H1 (cell line): Measurements from ENCODE around the gene USP43. TPM values are rescaled to one million over a fixed set of nuclear protein-coding genes. Genes with fewer than 3 reads are reported as not detected.

Experiments
- CTCF ChIA-PET: fragments of 300-600 bp; sonication (Branson Sonifier 250); formaldehyde crosslinking; loops from one replicate; lab custom pipeline; 2021; ENCODE audit not compliant: partially characterized antibody; lab: Charles Lee
- POLR2A ChIA-PET: fragments of 300-600 bp; sonication (Branson Sonifier 250); formaldehyde crosslinking; loops from one replicate; lab custom pipeline; 2021; ENCODE audit warnings: inconsistent platforms; ENCODE audit not compliant: partially characterized antibody; lab: Charles Lee
- DNase-seq, 2 experiments: peaks; one replicate each; pipeline versions ENCODE4 v3.0.0 to v3.0.0-alpha.2; 2010 to 2022; ENCODE audit warnings: low spot score in 2 of 2, low read depth in 1 of 2, mixed read lengths in 1 of 2
- FAIRE-seq: peaks from 2 replicates; lab custom pipeline; 2011; peaks lifted over from hg19 to GRCh38; lab: Jason Lieb, UNC
- H2AFZ ChIP-seq: 2 replicates; pipeline ENCODE4 v1.8.1; 2012; ENCODE audit warnings: low read length, inconsistent platforms
- H2AK5ac ChIP-seq: 2 replicates; pipeline ENCODE4 v1.6.1; 2013; ENCODE audit warnings: low read depth, low read length
- H2BK120ac ChIP-seq: replicated peaks from 2 replicates; pipeline ENCODE3; 2013; ENCODE audit warnings: low read depth, low read length, inconsistent platforms
- H2BK12ac ChIP-seq: 2 replicates; pipeline ENCODE4 v1.6.1; 2013; ENCODE audit warnings: low read depth, low read length
- H2BK15ac ChIP-seq: 2 replicates; pipeline ENCODE4 v1.6.1; 2013; ENCODE audit warnings: low read length
- H2BK20ac ChIP-seq: 2 replicates; pipeline ENCODE4 v1.6.1; 2013; ENCODE audit warnings: low read length
- H2BK5ac ChIP-seq: 2 replicates; pipeline ENCODE4 v1.6.1; 2013; ENCODE audit warnings: low read depth, low read length
- H3K14ac ChIP-seq: 2 replicates; pipeline ENCODE4 v1.6.1; 2013; ENCODE audit warnings: inconsistent platforms; ENCODE audit not compliant: insufficient read length
- H3K18ac ChIP-seq: 2 replicates; pipeline ENCODE4 v1.6.1; 2013; ENCODE audit warnings: low read length; ENCODE audit errors: extremely low read depth
- H3K23ac ChIP-seq: 2 replicates; pipeline ENCODE4 v1.6.1; 2013; ENCODE audit warnings: inconsistent platforms; ENCODE audit not compliant: insufficient read length
- H3K23me2 ChIP-seq: 2 replicates; pipeline ENCODE4 v1.6.1; 2013; ENCODE audit warnings: low read depth, low read length
- H3K27ac ChIP-seq: 2 replicates; pipeline ENCODE4 v1.6.1; 2011; ENCODE audit warnings: low read depth, low read length, inconsistent platforms
- H3K27me3 ChIP-seq, 4 experiments: replicated peaks in 1 of 4; 1 replicate in 1 of 4; 2 replicates in 3 of 4; pipeline versions ENCODE4 v1.6.1 to v1.8.1; 2011 to 2013; ENCODE audit warnings: low read length in 3 of 4, mild to moderate bottlenecking in 3 of 4, inconsistent platforms in 2 of 4, mixed read lengths in 2 of 4, moderate library complexity in 1 of 4; ENCODE audit not compliant: control insufficient read depth in 3 of 4, insufficient read depth in 3 of 4; ENCODE audit errors: extremely low read depth in 1 of 4
- H3K36me3 ChIP-seq, 4 experiments: 2 replicates each; pipeline versions ENCODE4 v1.6.1 to v1.8.1; 2011 to 2013; ENCODE audit warnings: mild to moderate bottlenecking in 4 of 4, low read length in 3 of 4, moderate library complexity in 2 of 4, control low read depth in 1 of 4, inconsistent platforms in 1 of 4; ENCODE audit not compliant: insufficient read depth in 4 of 4, control insufficient read depth in 2 of 4
- H3K4ac ChIP-seq: replicated peaks from 2 replicates; pipeline ENCODE3; 2013; ENCODE audit warnings: low read length, low read depth, mixed read lengths, inconsistent platforms; ENCODE audit not compliant: insufficient read length
- H3K4me1 ChIP-seq, 4 experiments: replicated peaks in 1 of 4; 1 replicate in 1 of 4; 2 replicates in 3 of 4; pipeline versions ENCODE4 v1.6.1 to v1.8.1; 2011 to 2013; ENCODE audit warnings: low read length in 3 of 4, inconsistent platforms in 2 of 4, mixed read lengths in 1 of 4; ENCODE audit not compliant: insufficient read depth in 4 of 4, control insufficient read depth in 3 of 4
- H3K4me2 ChIP-seq, 2 experiments: 2 replicates each; pipeline versions ENCODE4 v1.6.1 to v1.8.1; 2011 to 2013; ENCODE audit warnings: low read depth in 2 of 2, low read length in 2 of 2, control low read depth in 1 of 2, inconsistent platforms in 1 of 2, mild to moderate bottlenecking in 1 of 2; ENCODE audit not compliant: insufficient read depth in 1 of 2
- H3K4me3 ChIP-seq, 4 experiments: fragments of 200-600, 300-600 bp in 1 of 4; sonication (generic), shearing (Covaris generic), sonication (Bioruptor Twin) in 1 of 4; 2 replicates each; pipeline versions ENCODE4 v1.5.1 to v1.8.1; 2011 to 2016; ENCODE audit warnings: low read length in 4 of 4, low read depth in 3 of 4, control low read depth in 2 of 4, inconsistent platforms in 2 of 4, mild to moderate bottlenecking in 2 of 4, mixed read lengths in 1 of 4, moderate library complexity in 1 of 4; ENCODE audit not compliant: insufficient read depth in 2 of 4; ENCODE audit errors: extremely low read depth in 1 of 4
- H3K56ac ChIP-seq: replicated peaks from 2 replicates; pipeline ENCODE3; 2013; ENCODE audit warnings: low read depth, mild to moderate bottlenecking, mixed read lengths, low read length, inconsistent platforms; ENCODE audit not compliant: insufficient read length
- H3K79me1 ChIP-seq: 2 replicates; pipeline ENCODE4 v1.6.1; 2013; ENCODE audit warnings: low read depth, low read length, control low read depth
- H3K79me2 ChIP-seq, 2 experiments: 2 replicates each; pipeline versions ENCODE4 v1.6.1 to v1.8.1; 2012 to 2013; ENCODE audit warnings: low read length in 2 of 2, mild to moderate bottlenecking in 2 of 2, inconsistent platforms in 1 of 2; ENCODE audit not compliant: insufficient read depth in 2 of 2, control insufficient read depth in 1 of 2
- H3K9ac ChIP-seq, 4 experiments: replicated peaks in 1 of 4; 1 replicate in 1 of 4; 2 replicates in 3 of 4; pipeline versions ENCODE4 v1.6.1 to v1.8.1; 2011 to 2013; ENCODE audit warnings: low read depth in 3 of 4, low read length in 3 of 4, control low read depth in 2 of 4, mild to moderate bottlenecking in 2 of 4, moderate library complexity in 2 of 4, inconsistent platforms in 1 of 4; ENCODE audit errors: extremely low read depth in 1 of 4
- H3K9me3 ChIP-seq, 2 experiments: 2 replicates each; pipeline versions ENCODE4 v1.6.1 to v1.8.1; 2012 to 2013; ENCODE audit warnings: mild to moderate bottlenecking in 2 of 2, moderate library complexity in 2 of 2, control low read depth in 1 of 2, inconsistent platforms in 1 of 2, low read depth in 1 of 2, low read length in 1 of 2, mixed read lengths in 1 of 2; ENCODE audit not compliant: insufficient read depth in 2 of 2
- H4K20me1 ChIP-seq, 2 experiments: replicated peaks in 1 of 2; 2 replicates each; pipeline versions ENCODE3 to v1.8.1; 2011 to 2013; ENCODE audit warnings: inconsistent platforms in 2 of 2, low read length in 2 of 2, mild to moderate bottlenecking in 1 of 2; ENCODE audit not compliant: insufficient read depth in 2 of 2, control insufficient read depth in 1 of 2
- H4K5ac ChIP-seq: 2 replicates; pipeline ENCODE4 v1.6.1; 2013; ENCODE audit warnings: low read length, low read depth, mixed read lengths, inconsistent platforms; ENCODE audit not compliant: insufficient read length
- H4K8ac ChIP-seq: 2 replicates; pipeline ENCODE4 v1.8.0; 2013; ENCODE audit warnings: mild to moderate bottlenecking, moderate library complexity, low read length, inconsistent platforms; ENCODE audit not compliant: insufficient read depth; ENCODE audit errors: extremely low read depth
- H4K91ac ChIP-seq: replicated peaks from 2 replicates; pipeline ENCODE3; 2013; ENCODE audit warnings: low read length, mixed read lengths, inconsistent platforms; ENCODE audit not compliant: insufficient read length
- BACH1 ChIP-seq: IDR thresholded peaks from 2 replicates; pipeline ENCODE4 v1.6.1; 2012; ENCODE audit warnings: low read length, improper control_type of control experiment
- EP300 ChIP-seq, 2 experiments: IDR thresholded peaks; 1 replicate in 1 of 2; 2 replicates in 1 of 2; pipeline ENCODE4 v1.6.1; 2011 to 2012; ENCODE audit warnings: low read depth in 2 of 2, low read length in 2 of 2, mild to moderate bottlenecking in 2 of 2, borderline replicate concordance in 1 of 2, inconsistent platforms in 1 of 2, moderate library complexity in 1 of 2
- EZH2 ChIP-seq: fragments of 200-600 bp; sonication (generic); IDR thresholded peaks from 2 replicates; pipeline ENCODE4 v1.7.1; 2012; ENCODE audit warnings: low read depth, mild to moderate bottlenecking, moderate library complexity, low read length, inconsistent platforms; ENCODE audit not compliant: severe bottlenecking
- FOSL1 ChIP-seq: IDR thresholded peaks from 2 replicates; pipeline ENCODE4 v1.6.1; 2011; ENCODE audit warnings: mild to moderate bottlenecking, low read depth, low read length, moderate library complexity; ENCODE audit not compliant: insufficient read depth
- NANOG ChIP-seq: IDR thresholded peaks from 2 replicates; pipeline ENCODE4 v1.6.1; 2011; ENCODE audit warnings: low read length, low read depth, mild to moderate bottlenecking, inconsistent platforms; ENCODE audit not compliant: insufficient read depth, poor library complexity, severe bottlenecking
- RFX5 ChIP-seq: IDR thresholded peaks from 2 replicates; pipeline ENCODE4 v1.6.1; 2011; ENCODE audit warnings: low read depth, low read length, improper control_type of control experiment, borderline replicate concordance
- WGBS, 2 experiments: shearing (Covaris generic) in 1 of 2; methylation state at CpG; one replicate each; pipeline versions ENCODE4 v1.1.6 to v1.1.7; 2013 to 2015; ENCODE audit warnings: low lambda C conversion rate in 2 of 2, mixed read lengths in 2 of 2, inconsistent platforms in 1 of 2, low coverage in 1 of 2, missing lambda C conversion rate in 1 of 2; ENCODE audit not compliant: insufficient replicate concordance in 2 of 2, insufficient coverage in 1 of 2, insufficient read length in 1 of 2; ENCODE audit errors: extremely low coverage in 1 of 2, missing lambda C conversion rate in 1 of 2; 5-methylcytosine and 5-hydroxymethylcytosine counted together
- polyA plus RNA-seq, 7 experiments: library from polyadenylated mRNA; depleted of rRNA in 3 of 7; stranded (reverse) in 5 of 7; unstranded in 2 of 7; fragments of >200 nt in 5 of 7; fragments of 200-250 nt in 2 of 7; gene quantifications; 1 replicate in 5 of 7; 2 replicates in 1 of 7; 4 replicates in 1 of 7; pipeline versions ENCODE4 v1.2.1 to v1.2.3, GENCODE V29; 2011 to 2013; ENCODE audit warnings: missing spikeins in 2 of 7, mixed read lengths in 2 of 7
- total RNA-seq: library from RNA; stranded (reverse); fragmentation: NEBNext Ultra II Directional; extraction: Animal tissue kit (Norgen Biotek cat#: 25700); gene quantifications from 2 replicates; pipeline ENCODE4 v1.2.1, GENCODE V29; 2021

Gene USP43
- total and polyA plus RNA-seq, 2 of the 8 experiments (the other 6 are each of a cell fraction or from before 2014, with no cell fraction given): 3.0 to 7.2 TPM

DNA sequence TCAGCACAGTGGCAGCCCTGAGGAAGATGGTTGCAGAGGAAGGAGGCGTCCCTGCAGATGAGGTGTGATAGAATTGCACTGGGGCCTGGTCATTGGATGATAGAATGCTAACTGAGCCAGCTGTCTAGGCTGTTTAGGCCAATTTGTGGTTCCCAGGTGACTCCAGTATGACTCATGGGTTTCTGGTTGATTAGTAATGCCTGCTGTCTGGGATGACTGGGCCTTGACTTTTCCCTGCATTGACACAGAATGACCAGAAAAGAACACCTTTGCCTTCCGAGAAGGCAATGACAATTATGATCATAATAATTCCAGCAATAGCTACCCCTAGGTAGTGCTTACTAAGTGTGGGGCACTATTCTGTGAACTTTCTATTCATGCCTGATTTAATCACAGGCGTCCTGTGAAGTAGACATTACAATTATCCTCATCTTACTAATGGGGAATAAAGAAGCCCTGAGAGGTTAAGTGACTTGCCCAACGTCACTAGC lies 31.5 kb downstream of the USP43 start:
- Histone ChIP-seq H3K36me3 (peaks cover 0 to 14% (median 6%) of the 10 kb centered on the region in 4 experiments; a peak in 4 of 8 replicates), H3K4me2 (no peak overlapping the region), H2BK20ac (no peak overlapping the region), H3K9ac (no peak overlapping the region), H4K8ac (no peak overlapping the region), H3K4me1 (no peaks in the 10 kb centered on the region), H3K27ac (no peak overlapping the region), H3K4ac (no peak overlapping the region), H3K23ac (no peak overlapping the region), H2BK120ac (no peak overlapping the region), H2BK12ac (no peak overlapping the region), H3K9me3 (peaks cover 7 to 11% of the 10 kb centered on the region in 2 experiments), H3K27me3 (no peaks in the 10 kb centered on the region), H3K79me2 (no peaks in the 10 kb centered on the region), H2BK15ac (no peak overlapping the region), H2AFZ (no peak overlapping the region), H4K91ac (no peak overlapping the region), H2AK5ac (no peak overlapping the region), H3K56ac (no peak overlapping the region), H2BK5ac (no peak overlapping the region), H3K79me1 (no peaks in the 10 kb centered on the region), H4K20me1 (peaks cover 0 to 3% of the 10 kb centered on the region in 2 experiments), H3K4me3 (no peak overlapping the region), H3K18ac (no peak overlapping the region), H4K5ac (no peak overlapping the region), H3K23me2 (no peaks in the 10 kb centered on the region; the same call in 1 of the 2 replicates), H3K14ac (no peak overlapping the region)
- TF ChIP-seq BACH1: no peak
- TF ChIP-seq EP300 (IDR thresholded peaks at IDR 0.05; ENCODE audit: borderline replicate concordance in 1 of 2, low read depth in 2 of 2, low read length in 2 of 2): no peak
- TF ChIP-seq FOSL1: no peak
- TF ChIP-seq RFX5: no peak
- no peak for TF ChIP-seq NANOG
- TF ChIP-seq EZH2: no peak
- ChIA-PET CTCF (interaction anchor here (0.7 to 5.0 kb wide), 8 partner anchors 8 to 100 kb away, joined by 3 to 45 read pairs (median 10); partner anchors contain the start of genes CFAP52 and STX8), POLR2A (no interaction called here)
- no peak for FAIRE-seq
- no peak for DNase-seq
- 78% methylated on average over 4 of the region's 4 CpGs; no CpG with 5 or more reads in 1 of the 2 experiments for WGBS, 2 experiments
